Hypothalamus (tissue), 51 donors: ENCODE measurements around the gene TRPT1.
"Not testable (repeated sequence)": the region's sequence is repeated elsewhere in the genome, so short reads cannot be mapped to it uniquely, and the experiment has no call there.

ENCODE experiments used
- DNase-seq, 51 donors: peaks; one replicate each; lab custom pipeline; 2025; lab: John Stamatoyannopoulos, UW

The TRPT1 gene

DNA sequence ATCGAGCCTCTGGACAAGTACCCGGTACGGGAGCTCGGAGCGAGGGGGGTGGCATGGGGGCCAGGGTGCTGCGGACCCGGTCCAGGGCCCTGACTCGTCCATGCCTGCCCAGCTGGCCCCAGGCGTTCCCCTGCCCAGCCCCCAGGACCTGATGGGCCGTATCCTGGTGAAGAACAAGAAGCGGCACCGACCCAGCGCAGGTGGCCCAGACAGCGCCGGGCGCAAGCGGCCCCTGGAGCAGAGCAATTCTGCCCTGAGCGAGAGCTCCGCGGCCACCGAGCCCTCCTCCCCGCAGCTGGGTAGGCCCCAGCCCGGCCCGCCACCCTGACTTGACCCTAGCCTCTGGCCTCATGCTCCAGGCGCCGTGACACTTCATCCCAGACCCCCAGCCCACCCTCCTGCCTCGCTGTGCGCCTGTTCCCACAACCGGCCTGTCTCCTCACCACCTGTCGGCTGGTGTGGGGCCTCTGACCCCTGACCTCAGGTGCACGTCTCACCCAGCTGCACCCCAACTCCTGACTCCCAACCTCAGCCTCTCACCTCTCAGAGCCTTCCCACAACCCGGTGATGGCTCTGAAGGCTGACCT, 33.1 kb upstream of the TRPT1 start:
- DNase-seq = no peak

DNA sequence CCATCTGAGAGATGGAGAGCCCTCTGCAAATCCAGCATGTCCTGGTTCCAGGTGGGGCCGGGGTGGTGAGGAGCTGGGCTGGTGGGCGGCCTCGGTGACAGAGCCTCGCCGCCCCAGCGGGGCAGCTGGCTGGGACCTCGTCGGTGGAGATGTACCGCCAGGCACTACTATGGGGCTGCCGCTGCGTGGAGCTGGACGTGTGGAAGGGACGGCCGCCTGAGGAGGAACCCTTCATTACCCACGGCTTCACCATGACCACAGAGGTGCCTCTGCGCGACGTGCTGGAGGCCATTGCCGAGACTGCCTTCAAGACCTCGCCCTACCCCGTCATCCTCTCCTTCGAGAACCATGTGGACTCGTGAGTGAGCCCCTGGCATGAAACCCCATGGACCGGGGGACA, 32.4 kb upstream of the TRPT1 start:
- DNase-seq = no peak

DNA sequence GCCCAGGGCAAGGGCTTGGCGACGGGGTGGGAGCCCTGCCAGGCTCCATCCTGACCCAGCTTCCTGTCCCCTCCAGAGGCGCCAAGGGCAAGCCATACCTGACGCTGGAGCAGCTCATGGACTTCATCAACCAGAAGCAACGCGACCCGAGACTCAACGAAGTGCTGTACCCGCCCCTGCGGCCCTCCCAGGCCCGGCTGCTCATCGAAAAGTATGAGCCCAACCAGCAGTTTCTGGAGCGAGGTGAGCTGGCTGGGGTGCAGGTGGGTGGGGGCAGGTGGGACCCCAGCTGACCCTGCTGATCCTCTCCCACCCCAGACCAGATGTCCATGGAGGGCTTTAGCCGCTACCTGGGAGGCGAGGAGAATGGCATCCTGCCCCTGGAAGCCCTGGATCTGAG, 30.3 kb upstream of the TRPT1 start:
- DNase-seq = no peak

DNA sequence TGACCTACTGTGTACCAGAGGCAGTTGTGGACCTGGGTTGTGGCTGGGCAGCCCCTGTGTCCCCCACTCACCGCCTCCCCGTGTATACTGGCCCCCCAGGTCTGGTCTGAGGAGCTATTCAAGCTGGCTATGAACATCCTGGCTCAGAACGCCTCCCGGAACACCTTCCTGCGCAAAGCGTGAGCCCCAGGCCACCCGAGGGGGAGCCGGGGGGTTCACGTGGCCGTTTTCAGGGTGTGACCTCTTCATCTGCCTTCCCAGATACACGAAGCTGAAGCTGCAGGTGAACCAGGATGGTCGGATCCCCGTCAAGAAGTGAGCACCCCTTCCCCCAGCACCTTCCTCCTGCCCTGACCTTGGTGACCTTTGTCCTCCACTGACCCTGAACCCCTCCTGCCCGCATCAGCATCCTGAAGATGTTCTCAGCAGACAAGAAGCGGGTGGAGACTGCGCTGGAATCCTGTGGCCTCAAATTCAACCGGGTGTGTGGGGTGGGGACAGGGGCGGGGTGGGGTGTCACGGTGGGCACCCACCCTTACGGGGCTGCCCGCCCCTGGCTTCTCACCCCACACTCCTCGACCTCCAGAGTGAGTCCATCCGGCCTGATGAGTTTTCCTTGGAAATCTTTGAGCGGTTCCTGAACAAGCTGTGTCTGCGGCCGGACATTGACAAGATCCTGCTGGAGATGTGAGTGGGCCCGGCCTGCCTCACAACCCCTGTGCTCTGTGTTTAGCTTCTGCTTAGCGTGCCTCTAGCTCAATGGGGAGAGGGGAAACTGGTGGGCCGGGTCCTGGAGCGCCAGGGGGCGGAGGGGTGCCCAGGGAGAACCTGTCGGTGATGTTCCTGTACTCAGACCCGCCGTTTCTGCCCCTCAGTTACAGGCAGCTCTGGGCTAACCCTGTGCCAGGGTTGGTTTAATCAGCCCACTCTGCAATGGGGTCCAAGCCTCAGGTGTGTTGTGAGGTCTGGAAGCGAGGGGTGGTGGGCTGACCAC, 29.4 kb upstream of the TRPT1 start:
- no peak for DNase-seq

DNA sequence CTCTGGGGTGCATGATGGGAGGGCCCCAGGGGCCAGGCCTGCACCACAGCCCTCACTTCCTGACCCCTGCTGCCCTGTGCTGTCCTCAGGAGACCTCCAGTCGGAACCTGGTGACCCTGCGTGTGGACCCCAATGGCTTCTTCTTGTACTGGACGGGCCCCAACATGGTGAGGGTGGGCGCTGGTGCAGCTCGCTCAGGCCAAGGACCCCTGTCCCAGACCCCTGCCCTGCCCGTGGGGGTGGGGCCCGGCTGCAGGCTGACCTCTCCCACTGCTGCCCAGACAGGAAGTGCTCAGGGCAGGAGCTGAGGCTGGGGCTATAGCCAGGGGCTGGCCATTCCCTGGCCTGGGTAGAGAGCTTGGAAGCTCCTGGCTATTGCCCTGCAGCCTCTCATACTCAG, 28.3 kb upstream of the TRPT1 start:
- no peak for DNase-seq

DNA sequence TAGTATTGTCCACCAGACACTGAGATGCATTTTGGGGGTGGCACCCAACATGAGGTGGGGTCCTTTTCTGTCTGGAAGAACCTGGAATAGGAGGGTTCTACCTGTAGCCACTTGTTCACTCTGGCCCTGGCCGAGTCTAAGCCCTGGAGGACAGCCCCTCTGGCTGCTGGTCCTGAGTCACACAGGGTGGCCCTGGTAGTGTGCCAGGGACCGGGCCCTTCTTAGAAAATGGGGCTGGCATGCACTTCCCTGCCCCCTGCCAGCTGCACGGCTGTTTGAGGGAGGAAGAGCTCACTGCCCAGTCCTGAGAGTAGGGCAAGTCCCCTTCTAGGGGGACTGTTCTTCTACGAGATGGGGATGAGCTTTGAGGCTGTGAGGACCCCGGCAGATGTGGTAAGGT, 27.5 kb upstream of the TRPT1 start:
- peak in 34 of 51 donors; percentile 9 to 82 (median 52) for DNase-seq

DNA sequence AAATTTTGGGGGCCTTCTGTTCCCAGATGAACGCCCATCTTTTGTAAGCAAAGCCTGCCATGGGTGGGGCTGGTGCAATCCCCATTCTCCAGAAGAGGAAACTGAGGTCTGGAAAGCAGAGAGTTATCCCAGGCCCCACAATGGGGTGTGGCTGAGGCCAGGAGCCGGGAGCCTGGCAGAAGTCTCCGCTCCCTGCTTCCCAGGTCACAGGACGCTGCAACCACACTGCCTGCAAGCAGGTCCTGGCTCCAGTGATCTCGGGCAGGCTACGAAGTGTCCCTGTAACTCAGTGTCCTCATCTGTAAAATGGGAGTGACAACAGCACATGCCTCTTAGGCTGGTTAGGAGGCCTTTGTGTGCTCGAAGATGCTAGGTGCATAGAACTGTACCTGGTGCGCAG, 27.1 kb upstream of the TRPT1 start:
- no peak for DNase-seq

DNA sequence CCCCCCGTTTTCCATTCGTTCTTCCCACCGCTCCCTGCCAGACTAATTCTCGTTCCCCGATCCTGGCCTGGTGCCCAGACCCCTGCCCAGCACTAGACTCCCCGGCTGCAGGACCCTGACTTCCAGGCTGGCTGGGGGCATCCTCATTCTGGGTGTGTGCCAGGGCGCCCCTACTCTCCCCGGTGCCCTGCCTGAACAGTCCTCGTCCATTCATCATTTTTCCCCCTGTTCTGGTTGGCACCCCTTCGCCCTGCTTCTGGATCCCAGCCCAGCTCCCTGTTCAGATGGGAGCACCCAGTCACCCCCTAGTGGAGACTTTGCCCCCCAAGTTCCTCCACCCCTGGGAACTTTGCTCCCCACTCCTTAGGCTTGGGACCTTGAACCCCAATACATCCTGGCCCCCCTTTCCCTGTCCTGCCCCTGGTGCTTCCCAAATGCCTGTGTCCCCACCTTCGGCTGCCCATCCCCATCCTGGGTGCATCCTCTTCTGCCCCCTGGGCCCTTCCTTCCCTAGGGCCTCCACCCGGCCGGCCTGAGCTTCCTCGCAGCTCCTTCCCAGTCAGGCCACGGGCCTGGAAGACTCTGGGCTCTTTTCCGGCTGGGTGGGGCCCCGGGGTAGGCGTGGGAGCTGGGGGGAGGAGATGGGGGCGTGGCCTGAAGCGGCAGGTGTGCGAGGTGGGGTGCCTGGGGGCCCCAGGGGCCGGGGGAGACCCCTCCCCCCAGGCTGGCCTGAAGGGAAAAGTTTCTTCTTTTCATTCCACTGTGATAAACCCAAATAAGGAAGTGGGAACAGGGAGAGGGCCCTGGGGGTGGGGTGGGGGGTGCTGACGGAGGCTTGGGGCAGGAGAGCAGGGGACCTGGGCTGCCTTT, 26.3 kb upstream of the TRPT1 start:
- DNase-seq = peak in 3 of 51 donors; percentile 16 to 41 (median 21)

DNA sequence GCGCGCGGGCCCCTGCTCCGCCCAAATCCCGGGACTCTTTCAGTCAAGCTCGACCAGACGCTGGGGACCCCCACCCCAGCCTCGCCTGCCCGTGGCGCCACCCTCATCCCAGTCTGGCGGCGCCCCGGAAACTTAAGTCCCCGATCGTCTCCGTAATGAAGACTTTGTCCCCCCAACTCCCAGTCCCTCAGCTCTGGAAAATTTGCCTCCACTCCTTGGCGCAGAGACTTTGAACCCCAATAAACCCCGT, 25.7 kb upstream of the TRPT1 start:
- DNase-seq = no peak

DNA sequence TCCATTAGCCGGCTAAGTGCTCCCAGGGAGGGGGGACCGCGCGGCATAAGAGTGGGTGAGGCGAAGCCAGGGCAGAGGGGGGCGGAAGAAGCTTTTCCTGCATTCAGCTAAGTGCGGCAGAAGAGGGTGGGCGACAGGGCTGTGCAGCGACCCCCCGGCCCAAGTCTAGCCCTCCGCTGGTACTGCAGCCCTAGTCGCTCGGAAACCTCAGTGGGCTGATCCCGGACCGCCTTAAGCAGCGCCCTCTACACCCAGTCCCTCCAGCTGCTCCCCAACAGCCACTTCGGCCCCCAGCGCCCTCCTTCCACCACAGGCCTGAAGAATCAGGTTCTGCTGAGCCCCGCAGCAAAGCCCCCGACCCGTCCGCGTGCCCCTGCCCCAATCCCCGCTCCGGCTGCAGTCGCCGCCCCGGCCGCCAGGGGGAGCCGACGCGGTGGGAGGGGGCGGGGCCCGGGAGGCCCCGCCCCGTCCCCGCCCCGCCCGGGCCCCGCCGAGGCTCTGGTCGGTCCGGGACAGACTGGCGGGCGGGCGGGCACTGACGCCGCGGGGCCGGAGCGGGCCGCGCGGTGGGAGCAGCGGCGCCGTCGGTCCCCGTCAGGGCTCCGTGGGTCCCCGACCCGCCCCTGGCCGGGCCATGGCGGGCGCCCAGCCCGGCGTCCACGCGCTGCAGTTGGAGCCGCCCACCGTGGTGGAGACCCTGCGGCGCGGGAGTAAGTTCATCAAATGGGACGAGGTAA, 25.2 kb upstream of the TRPT1 start, which contains the start of gene PLCB3:
TSS of gene PLCB3 (plus strand) at position 515 of the 737 bp plus-strand sequence. CDS start at position 635, 120 bp downstream.
- DNase-seq = peak in 32 of 51 donors; percentile 20 to 75 (median 43)

DNA sequence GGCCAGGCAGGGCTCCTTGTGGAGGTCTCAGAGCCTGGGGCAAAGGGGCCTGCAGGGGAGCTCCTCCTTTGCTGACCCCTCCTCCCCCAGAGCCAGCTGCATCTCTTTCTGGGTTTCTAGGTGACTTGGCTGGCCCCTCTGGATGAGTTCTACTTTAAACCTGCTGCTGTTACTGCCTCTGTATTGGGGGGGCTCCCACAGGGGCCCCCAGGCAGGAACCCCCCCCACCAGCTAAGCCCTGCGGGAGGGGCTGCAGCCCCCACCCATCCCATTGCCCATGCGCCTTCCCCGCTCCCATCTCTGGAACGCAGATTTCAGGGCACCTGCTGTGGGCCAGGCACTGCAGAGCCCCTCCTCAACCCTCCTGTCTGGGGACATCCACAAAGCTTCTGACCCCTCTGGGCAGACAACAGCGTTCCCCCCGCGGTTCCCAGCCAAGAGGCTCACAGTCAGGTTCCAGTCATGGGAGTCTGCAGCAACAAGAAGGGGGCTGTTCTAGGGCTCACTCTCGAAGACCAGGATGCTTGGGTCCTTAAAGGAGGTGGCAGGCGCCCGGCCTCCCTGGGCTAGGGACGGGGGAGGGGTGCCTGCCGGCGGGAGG, 24.5 kb upstream of the TRPT1 start:
- no peak for DNase-seq

DNA sequence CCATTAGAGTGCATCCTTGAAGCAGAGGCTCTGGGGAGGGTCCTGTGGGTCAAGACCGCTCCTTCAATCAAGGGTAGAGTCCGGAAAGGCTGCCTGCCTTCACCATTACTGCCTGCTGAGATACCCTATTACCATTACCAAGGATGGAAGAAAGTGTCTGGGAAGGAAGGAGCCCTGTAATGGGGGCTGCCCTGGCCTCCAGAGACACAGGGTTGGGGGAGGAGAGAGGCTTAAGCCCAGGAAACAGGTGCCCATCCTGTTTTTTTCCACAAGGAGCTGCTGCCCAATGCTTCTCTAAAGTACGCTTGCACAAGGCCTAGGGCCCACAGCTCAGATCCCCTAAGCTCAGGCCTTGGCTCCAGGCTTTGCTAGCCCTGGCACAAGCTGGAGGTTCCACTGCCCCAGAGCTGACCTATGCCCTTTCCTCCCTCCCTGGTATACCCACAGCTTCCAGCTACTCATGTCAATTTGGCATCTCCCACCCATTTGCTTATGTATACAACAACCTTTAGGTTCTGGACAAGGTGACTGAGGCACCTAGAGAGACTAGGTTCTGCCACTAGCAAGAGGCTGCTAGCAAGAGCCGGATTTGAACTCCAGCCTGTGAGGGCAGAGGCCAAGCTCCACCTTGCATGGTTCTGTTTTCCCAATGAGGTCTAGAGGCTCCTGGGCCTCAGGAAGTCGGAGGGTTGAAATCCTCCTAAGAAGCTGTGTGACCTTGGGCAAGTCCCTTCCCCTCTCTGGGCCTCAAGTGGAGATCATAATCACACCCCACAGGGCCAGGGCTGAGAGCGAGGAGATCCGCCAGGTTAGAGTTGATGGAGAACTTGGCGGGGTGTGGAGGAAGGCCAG, 23.8 kb upstream of the TRPT1 start:
- DNase-seq = no peak

DNA sequence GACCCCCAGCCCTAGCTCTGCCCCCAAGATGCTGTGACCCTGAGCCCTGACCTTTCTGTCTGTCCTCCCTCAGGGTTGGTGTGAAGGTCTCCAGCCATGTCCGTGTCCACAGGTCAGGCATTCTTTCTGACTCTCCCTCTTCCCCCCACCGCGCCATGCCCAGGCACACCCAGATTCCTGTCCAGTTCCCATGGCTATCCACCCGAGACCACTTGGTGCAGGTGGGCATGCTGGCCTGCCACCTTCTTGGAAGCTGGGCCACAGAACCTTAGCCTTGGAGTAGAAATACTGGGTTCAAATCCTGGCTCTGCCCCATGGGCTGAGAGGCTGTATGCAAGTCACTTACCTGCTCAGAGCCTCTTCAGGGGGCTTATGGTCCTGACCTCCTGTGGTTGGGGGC, 23.1 kb upstream of the TRPT1 start:
- no peak for DNase-seq

DNA sequence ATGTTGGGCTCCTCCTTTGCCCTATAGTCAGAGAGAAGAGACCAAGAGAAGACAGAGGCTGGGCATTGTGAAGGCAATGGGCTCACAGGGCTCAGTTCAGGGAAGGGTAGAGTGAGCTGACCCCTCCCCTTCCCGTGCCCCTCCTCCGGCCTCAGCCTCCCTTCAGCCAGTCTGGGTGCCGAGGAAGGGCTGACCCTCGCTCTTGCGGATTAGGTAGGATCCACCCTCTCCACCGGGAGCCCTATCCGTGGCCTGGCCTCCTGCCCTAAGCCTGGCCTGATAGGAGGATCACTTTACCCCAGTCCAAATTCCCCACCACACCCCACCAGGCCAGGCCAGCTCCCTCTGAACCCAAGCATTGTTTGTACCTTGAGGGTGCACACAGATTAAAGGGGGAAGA, 22.6 kb upstream of the TRPT1 start:
- DNase-seq = no peak

DNA sequence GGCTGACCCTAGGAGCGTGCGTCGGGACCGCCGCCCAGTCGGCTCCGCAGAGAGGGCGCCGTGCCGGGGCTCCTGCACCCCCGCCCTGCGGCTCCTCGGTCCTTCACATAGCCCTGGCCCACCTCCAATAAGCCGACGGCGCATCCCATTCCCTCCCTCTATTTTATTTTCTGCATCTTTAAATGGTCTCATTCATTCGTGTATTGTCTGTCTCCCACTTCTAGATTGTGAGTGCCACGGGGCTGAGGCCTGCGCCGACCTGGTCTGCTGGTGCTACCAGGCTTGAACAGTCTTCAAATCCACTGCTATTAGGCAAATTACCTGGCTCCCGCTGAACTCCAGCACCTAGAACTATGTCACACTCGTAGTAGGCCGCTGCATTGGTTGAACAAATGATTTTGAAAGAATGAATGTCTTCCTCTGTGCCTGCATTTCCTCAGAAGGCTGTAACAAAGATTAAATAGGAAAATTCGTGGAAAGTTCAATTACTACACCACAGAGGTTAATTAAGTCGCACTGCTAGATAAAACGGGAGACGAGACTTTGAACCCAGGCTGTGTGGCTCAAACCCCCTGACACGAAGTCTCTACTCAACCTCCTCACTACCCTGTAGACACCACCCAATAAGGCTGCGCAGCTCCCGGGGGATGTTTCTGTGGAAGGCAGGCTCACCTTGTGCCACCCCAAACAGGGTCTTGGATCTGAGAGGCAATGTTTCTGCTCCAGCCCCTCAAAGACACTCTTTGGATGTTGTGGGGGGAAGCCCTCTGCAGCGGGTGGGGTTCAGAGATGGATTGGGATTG, 21.9 kb upstream of the TRPT1 start:
- DNase-seq = no peak

DNA sequence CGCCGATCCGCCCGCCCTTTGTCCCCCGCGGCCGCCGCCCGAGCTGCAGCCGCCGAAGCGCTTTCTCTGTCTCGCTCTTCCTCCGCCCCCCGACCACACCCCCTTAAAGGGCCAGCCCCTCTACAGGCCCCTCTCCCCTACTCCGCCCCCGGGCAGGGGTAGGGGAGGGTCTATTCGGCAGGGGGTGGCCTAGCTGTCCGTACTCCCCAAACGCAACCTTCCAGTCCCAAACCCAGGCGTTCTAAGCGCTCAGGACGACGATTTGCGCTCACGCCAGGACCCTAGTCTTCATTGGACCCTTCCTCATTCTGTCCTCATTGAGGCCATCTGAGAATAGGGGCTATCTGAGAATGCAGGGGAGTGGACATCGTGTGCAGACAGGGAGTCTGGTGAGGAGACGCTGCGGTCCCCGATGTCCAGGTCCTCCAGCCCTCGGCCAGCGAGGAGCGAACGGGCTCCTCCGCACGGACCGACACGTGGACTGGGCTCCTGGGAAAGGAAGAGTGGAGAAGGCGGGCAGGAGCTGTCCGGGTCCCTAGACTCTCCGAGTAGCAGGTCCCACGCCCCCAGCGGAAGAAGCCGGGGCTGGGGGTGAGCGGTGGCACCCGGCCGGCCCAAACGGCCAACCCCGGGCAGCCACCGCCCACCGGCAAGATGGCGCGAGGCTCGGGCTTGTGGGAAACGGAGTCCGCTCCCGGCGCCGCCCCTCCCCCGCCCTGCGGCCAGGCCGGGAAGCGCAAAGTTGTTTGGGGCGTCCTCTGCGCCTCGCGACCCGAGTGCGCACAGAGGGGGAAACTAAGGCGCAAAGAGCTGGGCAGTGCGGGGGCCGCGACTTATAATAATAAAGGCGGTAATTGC, 21.1 kb upstream of the TRPT1 start, which contains the start of gene PPP1R14B:
TSS of gene PPP1R14B (minus strand) at position 73 of the 858 bp plus-strand sequence. CDS start 270 bp downstream, outside the sequence.
- peak in 49 of 51 donors; percentile 40 to 91 (median 77) for DNase-seq

DNA sequence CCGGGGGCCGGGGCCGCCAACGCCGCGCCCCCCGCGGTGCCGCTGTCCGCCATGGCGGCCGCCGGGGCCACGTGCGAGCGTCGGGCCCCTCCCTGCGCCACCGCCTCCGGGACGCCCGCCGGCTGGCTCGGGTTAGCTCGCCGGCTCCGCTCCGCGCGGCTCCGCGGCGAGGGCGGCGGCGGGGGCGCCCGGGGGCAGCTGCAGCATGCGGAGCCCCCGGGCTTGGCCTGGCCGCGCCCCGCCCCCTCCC, 20.6 kb upstream of the TRPT1 start:
- not testable (repeated sequence) for DNase-seq
